Osteocyte (in vitro differentiated cells): Measurements from ENCODE around the gene FOXA3. TPM values are rescaled to one million over a fixed set of nuclear protein-coding genes. Genes with fewer than 3 reads are reported as not detected.

Source experiments
- DNase-seq: peaks from one replicate; pipeline ENCODE4 v3.0.0; 2021; ENCODE audit warnings: mixed read lengths; ENCODE audit not compliant: unreplicated experiment; ENCODE audit errors: extremely low spot score
- H3K27ac Mint-ChIP-seq: one replicate; pipeline ENCODE4 v1.8.0; 2021; ENCODE audit warnings: mild to moderate bottlenecking, mixed read lengths; ENCODE audit not compliant: unreplicated experiment
- H3K27me3 Mint-ChIP-seq: one replicate; pipeline ENCODE4 v1.8.0; 2021; ENCODE audit warnings: mixed read lengths; ENCODE audit not compliant: unreplicated experiment
- H3K36me3 Mint-ChIP-seq: one replicate; pipeline ENCODE4 v1.8.0; 2021; ENCODE audit warnings: mixed read lengths; ENCODE audit not compliant: unreplicated experiment
- H3K4me1 Mint-ChIP-seq: one replicate; pipeline ENCODE4 v1.8.0; 2021; ENCODE audit warnings: mixed read lengths; ENCODE audit not compliant: unreplicated experiment
- H3K4me3 Mint-ChIP-seq: one replicate; pipeline ENCODE4 v1.8.0; 2021; ENCODE audit warnings: mild to moderate bottlenecking, moderate library complexity, mixed read lengths; ENCODE audit not compliant: unreplicated experiment
- H3K9me3 Mint-ChIP-seq: one replicate; pipeline ENCODE4 v1.8.0; 2021; ENCODE audit warnings: mixed read lengths; ENCODE audit not compliant: unreplicated experiment
- CTCF ChIP-seq: fragments of 200-600 bp; sonication (generic); IDR thresholded peaks from 2 replicates; pipeline ENCODE4 v1.5.0; 2021; ENCODE audit warnings: antibody characterized with exemption, mild to moderate bottlenecking, moderate library complexity
- total RNA-seq: library from RNA; stranded (reverse); gene quantifications from 2 replicates; pipeline ENCODE4 v1.2.1, GENCODE V29; 2021

The FOXA3 gene
- total RNA-seq, 1 donor from 2014 or later = not detected

GRCh38 chr19:45828945-45829344 lies 35.2 kb upstream of the FOXA3 start:
- no peak overlapping the region for H3K27ac Mint-ChIP-seq
- TF ChIP-seq CTCF = no peak
- peaks cover 63% of the 10 kb centered on the region for H3K36me3 Mint-ChIP-seq
- DNase-seq = no peak
- H3K27me3 Mint-ChIP-seq = no peaks in the 10 kb centered on the region
- no peaks in the 10 kb centered on the region for H3K9me3 Mint-ChIP-seq
- peaks cover 23% of the 10 kb centered on the region for H3K4me1 Mint-ChIP-seq
- no peak overlapping the region for H3K4me3 Mint-ChIP-seq

GRCh38 chr19:45834970-45835369 lies 29.2 kb upstream of the FOXA3 start:
- peaks cover 60% of the 10 kb centered on the region for H3K36me3 Mint-ChIP-seq
- H3K4me3 Mint-ChIP-seq = no peak overlapping the region
- H3K9me3 Mint-ChIP-seq = no peaks in the 10 kb centered on the region
- no peak for DNase-seq
- H3K27ac Mint-ChIP-seq = no peak overlapping the region
- no peaks in the 10 kb centered on the region for H3K4me1 Mint-ChIP-seq
- H3K27me3 Mint-ChIP-seq = no peaks in the 10 kb centered on the region
- TF ChIP-seq CTCF = no peak

- Mint-ChIP-seq H3K4me1 (no peaks in the 10 kb centered on the region), H3K36me3 (peaks cover 66% of the 10 kb centered on the region), H3K27ac (no peak overlapping the region), H3K4me3 (no peak overlapping the region), H3K27me3 (no peaks in the 10 kb centered on the region), H3K9me3 (no peaks in the 10 kb centered on the region)
- no peak for TF ChIP-seq CTCF
- no peak for DNase-seq
Observed at GRCh38 chr19:45842198-45842597, 21.9 kb upstream of the FOXA3 start.

DNA sequence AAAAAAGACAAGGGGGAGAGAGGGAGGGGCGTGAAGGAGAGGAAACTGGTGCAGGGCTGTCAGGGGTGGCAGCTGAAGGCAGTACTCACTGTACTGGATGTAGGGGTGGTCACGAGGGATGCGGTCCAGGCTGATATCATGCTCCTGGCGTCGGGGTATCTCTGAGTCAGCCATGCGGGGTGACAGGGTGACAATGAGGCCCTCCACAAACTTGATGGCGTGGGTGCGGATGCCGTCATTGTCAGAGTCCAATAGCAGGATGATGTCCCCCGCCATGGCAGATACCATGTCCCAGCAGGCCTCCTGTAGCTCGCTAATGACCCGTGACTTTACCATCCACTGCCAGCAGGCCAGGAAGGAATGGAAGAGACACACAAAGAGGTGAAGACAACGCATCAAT lies 16.5 kb upstream of the FOXA3 start:
- Mint-ChIP-seq H3K27ac (no peak overlapping the region), H3K27me3 (no peaks in the 10 kb centered on the region), H3K4me1 (no peaks in the 10 kb centered on the region), H3K9me3 (no peaks in the 10 kb centered on the region), H3K36me3 (peaks cover 47% of the 10 kb centered on the region), H3K4me3 (no peak overlapping the region)
- TF ChIP-seq CTCF = no peak
- DNase-seq = no peak

GRCh38 chr19:45848922-45849321 lies 15.2 kb upstream of the FOXA3 start:
- H3K4me1 Mint-ChIP-seq = no peaks in the 10 kb centered on the region
- no peaks in the 10 kb centered on the region for H3K9me3 Mint-ChIP-seq
- DNase-seq = no peak
- no peak overlapping the region for H3K4me3 Mint-ChIP-seq
- no peak overlapping the region for H3K27ac Mint-ChIP-seq
- peaks cover 40% of the 10 kb centered on the region for H3K36me3 Mint-ChIP-seq
- H3K27me3 Mint-ChIP-seq = no peaks in the 10 kb centered on the region
- TF ChIP-seq CTCF = peak; percentile 21
